GM12891 (cell line): ENCODE measurements around the gene NEK9.

Experiments used
- DNase-seq: peaks from one replicate; pipeline ENCODE4 v3.0.0; 2011; ENCODE audit warnings: low spot score; ENCODE audit not compliant: insufficient read length
- FAIRE-seq: peaks from 2 replicates; lab custom pipeline; 2011; peaks lifted over from hg19 to GRCh38; lab: Jason Lieb, UNC
- PAX5 ChIP-seq: IDR thresholded peaks from 2 replicates; pipeline ENCODE4 v1.6.1; 2011; ENCODE audit warnings: low read length, moderate library complexity, mild to moderate bottlenecking; ENCODE audit not compliant: insufficient read depth, severe bottlenecking
- POLR2A ChIP-seq: IDR thresholded peaks from 2 replicates; pipeline ENCODE4 v1.6.1; 2011; ENCODE audit warnings: low read depth, low read length, control low read depth
- POLR2AphosphoS5 ChIP-seq: IDR thresholded peaks from 2 replicates; pipeline ENCODE4 v1.6.1; 2011; ENCODE audit warnings: low read depth, low read length, control low read depth
- POU2F2 ChIP-seq: IDR thresholded peaks from 2 replicates; pipeline ENCODE4 v1.6.1; 2011; ENCODE audit warnings: low read depth, mild to moderate bottlenecking, control low read depth, low read length, moderate library complexity
- SPI1 ChIP-seq: IDR thresholded peaks from 2 replicates; pipeline ENCODE4 v1.6.1; 2011; ENCODE audit warnings: low read depth, low read length, control low read depth
- TAF1 ChIP-seq: IDR thresholded peaks from 2 replicates; pipeline ENCODE4 v1.6.1; 2011; ENCODE audit warnings: low read depth, low read length, control low read depth

NEK9 gene

GRCh38 chr14:75091251-75091650 lies 35.6 kb downstream of the NEK9 start:
- TF ChIP-seq POLR2A (no peak), SPI1 (no peak), POLR2AphosphoS5 (no peak), TAF1 (no peak), PAX5 (no peak), POU2F2 (no peak)
- DNase-seq (no peak), FAIRE-seq (no peak)

- TF ChIP-seq POLR2A: no peak
- TF ChIP-seq POU2F2: no peak
- TF ChIP-seq TAF1: no peak
- no peak for TF ChIP-seq POLR2AphosphoS5
- TF ChIP-seq SPI1: no peak
- DNase-seq (no peak), FAIRE-seq (no peak)
Measured at GRCh38 chr14:75090353-75090752, 36.5 kb downstream of the NEK9 start.

DNA sequence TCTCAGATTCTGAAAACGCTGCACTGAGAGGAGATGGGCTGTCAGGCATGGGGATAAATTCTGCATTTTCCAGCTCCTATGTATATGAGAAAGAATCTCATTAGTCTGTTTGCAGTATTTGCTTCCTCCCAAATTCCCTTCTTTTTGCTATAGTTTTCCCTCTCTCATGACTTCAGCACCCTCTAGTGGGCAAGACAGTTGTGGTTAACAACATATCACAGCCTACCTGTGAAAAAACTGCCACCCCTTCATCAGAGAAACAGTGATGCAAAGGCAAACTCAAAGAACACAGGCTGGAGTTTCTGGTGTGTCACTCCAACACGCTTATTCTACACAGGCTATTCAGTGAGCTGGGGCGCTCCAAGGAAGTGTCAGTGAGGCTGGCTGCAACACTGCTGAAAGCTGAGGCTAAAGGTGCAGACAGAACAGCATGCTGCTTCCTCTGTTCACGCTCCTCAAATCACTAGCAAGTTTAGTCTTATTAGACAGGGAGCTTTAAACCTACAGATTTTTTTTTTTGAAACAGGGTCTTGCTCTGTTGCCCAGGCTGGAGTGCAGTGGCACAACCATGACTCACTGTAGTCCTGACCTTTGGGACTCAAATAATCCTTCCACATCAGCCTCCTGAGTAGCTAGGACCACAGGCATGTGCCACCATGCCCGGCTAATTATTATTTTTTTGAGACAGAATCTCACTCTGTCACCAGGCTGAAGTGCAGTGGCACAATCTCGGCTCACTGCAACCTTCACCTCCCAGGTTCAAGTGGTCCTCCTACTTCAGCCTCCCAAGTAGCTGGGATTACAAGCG lies 38.1 kb downstream of the NEK9 start:
- TF ChIP-seq POLR2A (no peak), POU2F2 (no peak), PAX5 (no peak), POLR2AphosphoS5 (no peak), TAF1 (no peak), SPI1 (no peak)
- FAIRE-seq (peak; percentile 72), DNase-seq (peak; percentile 15)

DNA sequence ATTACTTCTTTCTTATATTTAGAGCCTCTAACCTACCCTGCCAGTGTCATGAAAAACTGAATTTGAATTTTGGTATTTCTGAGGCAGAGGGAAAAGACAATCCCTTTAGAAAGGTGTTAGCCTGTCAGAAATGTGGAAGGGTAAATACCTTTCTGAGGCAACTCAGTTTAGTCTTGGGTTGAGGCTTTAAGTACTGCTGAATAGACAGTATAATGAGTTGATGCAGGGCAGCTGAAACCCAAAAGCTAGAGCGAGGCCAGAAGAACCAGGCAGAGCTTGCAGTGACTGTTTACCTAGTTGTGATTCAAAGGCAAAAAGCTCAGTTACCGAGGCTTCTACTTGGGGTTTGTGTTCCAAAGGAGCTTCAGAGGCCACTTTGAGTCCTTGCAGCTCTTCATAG lies 38.7 kb downstream of the NEK9 start:
- DNase-seq: no peak
- FAIRE-seq: no peak
- TF ChIP-seq PAX5 (no peak), POU2F2 (no peak), POLR2A (no peak), POLR2AphosphoS5 (no peak), SPI1 (no peak)

DNA sequence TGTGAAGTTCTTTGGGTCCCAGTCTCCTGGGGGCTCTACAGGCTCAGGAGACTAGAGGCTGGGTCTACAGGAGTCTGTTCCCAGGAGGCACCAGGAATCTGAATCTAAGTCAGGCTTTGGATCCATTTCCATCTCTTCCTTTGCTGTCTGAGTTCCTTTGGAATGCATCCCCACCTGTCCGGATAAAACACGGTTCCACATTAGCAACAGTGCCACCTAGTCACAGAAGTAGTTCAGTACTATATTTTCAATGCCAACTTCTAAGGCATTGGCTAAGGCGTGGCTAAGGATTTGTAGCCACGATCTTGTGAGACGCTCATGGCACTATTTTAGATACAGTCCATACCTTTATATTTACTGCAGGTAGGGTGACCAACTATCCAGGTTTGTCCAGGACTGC lies 42.3 kb downstream of the NEK9 start:
- TF ChIP-seq POLR2AphosphoS5 (no peak), TAF1 (no peak), POLR2A (no peak), POU2F2 (no peak), PAX5 (no peak)
- FAIRE-seq: no peak
- DNase-seq: no peak

GRCh38 chr14:75083271-75083670 lies 43.6 kb downstream of the NEK9 start:
- TF ChIP-seq PAX5 (no peak), POU2F2 (no peak), POLR2A (no peak), POLR2AphosphoS5 (no peak), SPI1 (no peak), TAF1 (no peak)
- FAIRE-seq (no peak), DNase-seq (no peak)

DNA sequence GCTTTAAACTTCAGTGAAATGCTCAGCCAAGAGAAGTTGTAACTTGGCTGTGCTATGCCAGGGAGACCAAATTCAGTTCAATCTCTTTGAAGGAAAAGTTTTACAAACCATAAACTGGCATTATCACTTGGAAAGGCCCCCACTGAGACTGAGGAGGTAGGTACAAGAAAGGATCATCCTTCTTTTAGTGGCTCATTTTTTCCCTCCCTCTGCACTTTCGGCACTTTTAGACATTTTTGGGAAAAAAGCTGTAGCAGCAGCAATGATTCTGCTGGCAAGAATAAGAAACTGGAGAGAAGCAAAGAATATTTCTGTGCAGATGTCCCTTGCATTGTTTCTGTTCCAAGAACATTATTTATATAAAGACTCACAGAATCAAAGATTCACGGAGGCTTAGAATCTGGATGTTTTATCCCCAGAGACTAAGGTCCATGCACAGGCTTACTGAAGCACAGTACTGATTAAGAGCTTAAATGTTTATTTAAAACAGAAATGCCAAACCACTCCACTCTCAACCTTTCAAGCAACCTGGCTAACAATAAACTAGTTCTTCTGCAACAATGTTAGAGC lies 45.1 kb downstream of the NEK9 start:
- DNase-seq (no peak), FAIRE-seq (no peak)
- TF ChIP-seq SPI1: no peak
- TF ChIP-seq PAX5: no peak
- no peak for TF ChIP-seq POLR2AphosphoS5
- no peak for TF ChIP-seq POLR2A
- no peak for TF ChIP-seq TAF1
- TF ChIP-seq POU2F2: no peak

- FAIRE-seq: no peak
- no peak for DNase-seq
- TF ChIP-seq TAF1 (no peak), POLR2AphosphoS5 (no peak), POU2F2 (no peak)
Measured at GRCh38 chr14:75079521-75079920, 47.3 kb downstream of the NEK9 start.

DNA sequence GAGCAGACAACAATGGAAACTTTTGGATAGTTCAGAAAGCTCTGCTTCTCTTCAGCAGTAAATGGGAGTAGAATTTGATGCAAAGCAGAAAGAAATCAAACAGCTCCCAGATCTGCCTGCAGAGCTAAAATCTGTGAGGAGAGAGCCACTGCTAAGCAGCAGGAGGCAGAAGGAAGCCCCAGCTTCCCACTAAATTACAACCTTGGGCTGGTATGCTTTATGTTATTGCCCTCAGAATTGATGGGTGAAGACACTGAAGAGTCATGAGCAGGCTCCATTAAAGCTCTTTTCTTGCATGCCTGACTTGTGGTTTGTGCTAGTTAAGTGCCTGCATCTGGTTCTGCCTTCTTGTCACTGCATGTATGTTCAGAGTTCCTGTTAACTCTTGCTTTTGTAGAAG lies 49.1 kb downstream of the NEK9 start:
- DNase-seq (no peak), FAIRE-seq (no peak)
- no peak for TF ChIP-seq POLR2A
- no peak for TF ChIP-seq TAF1
- no peak for TF ChIP-seq POU2F2
- TF ChIP-seq SPI1: no peak
- TF ChIP-seq PAX5: no peak
- no peak for TF ChIP-seq POLR2AphosphoS5

GRCh38 chr14:75070383-75070782 lies 56.5 kb downstream of the NEK9 start:
- DNase-seq (no peak), FAIRE-seq (no peak)
- TF ChIP-seq POU2F2 (no peak), PAX5 (no peak), SPI1 (no peak), POLR2AphosphoS5 (no peak), POLR2A (no peak), TAF1 (no peak)
